HUES64 (cell line): ENCODE results near the gene ACOX3.
"Not testable (repeated sequence)": the region's sequence is repeated elsewhere in the genome, so short reads cannot be mapped to it uniquely, and the experiment has no call there.

ENCODE experiments used
- H3K27ac ChIP-seq: 2 replicates; pipeline ENCODE4 v1.7.0; 2013; ENCODE audit warnings: low read depth, low read length, inconsistent platforms
- H3K27me3 ChIP-seq: 2 replicates; pipeline ENCODE4 v1.6.1; 2013; ENCODE audit warnings: mild to moderate bottlenecking, low read length; ENCODE audit not compliant: insufficient read depth
- H3K36me3 ChIP-seq: 2 replicates; pipeline ENCODE4 v1.6.1; 2013; ENCODE audit warnings: mild to moderate bottlenecking, low read length; ENCODE audit not compliant: insufficient read depth
- H3K4me1 ChIP-seq: 2 replicates; pipeline ENCODE4 v1.6.1; 2013; ENCODE audit warnings: mild to moderate bottlenecking, low read length, moderate library complexity; ENCODE audit not compliant: insufficient read depth
- H3K4me3 ChIP-seq: 2 replicates; pipeline ENCODE4 v1.5.1; 2013; ENCODE audit warnings: mild to moderate bottlenecking, low read length, moderate library complexity
- H3K9ac ChIP-seq: 2 replicates; pipeline ENCODE4 v1.6.1; 2013; ENCODE audit warnings: mild to moderate bottlenecking, low read depth, low read length
- H3K9me3 ChIP-seq: 2 replicates; pipeline ENCODE4 v1.6.1; 2013; ENCODE audit warnings: low read depth, low read length; ENCODE audit not compliant: insufficient read depth
- WGBS: fragments of 150-250, 120-280 bp; methylation state at CpG from one replicate; pipeline ENCODE4 v1.1.7; 2013; ENCODE audit warnings: missing lambda C conversion rate; 5-methylcytosine and 5-hydroxymethylcytosine counted together

ACOX3 gene

DNA sequence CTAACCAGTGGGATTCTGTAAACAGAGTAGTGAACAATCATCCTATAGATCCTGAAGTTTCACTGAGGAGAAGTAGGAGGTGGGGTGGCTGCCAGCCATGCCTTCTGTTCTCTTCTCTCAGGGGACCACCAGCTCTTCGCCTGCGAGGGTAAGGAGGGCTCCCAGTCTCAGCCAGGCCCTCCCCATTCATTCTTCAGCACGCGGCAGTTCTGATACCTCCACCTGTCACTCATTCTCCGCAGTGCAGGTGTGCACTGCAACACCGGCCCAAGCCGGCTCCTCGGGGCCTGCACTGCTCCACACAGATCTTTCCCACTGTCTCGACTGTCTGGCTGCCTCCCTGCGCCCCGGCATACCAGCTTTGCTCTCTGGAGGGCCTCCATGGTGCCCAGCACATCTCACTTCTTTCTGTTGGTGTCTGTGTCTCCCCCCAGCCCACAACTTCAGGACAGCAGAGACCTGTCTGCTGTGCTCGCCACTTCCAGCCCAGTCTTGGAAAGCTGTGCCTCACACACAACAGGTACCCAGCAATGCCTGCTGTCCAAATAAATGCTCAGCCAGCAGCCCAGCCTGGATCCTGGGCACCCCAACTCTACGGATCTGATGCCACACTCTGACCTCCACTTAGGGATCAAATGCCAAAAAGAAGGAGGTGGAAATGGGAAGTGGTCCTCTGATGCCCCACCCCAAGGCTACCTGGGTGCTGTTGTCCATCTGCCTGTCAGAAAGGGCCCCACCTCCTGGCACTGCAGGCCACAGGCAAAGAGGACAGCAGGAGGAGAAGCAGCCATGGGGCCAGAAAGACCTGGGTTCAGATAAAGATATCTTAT is 29.0 kb downstream of the ACOX3 start:
- WGBS, result 92% methylated on average over 13 of the region's 13 CpGs
- no peak overlapping the region for H3K27ac ChIP-seq

DNA sequence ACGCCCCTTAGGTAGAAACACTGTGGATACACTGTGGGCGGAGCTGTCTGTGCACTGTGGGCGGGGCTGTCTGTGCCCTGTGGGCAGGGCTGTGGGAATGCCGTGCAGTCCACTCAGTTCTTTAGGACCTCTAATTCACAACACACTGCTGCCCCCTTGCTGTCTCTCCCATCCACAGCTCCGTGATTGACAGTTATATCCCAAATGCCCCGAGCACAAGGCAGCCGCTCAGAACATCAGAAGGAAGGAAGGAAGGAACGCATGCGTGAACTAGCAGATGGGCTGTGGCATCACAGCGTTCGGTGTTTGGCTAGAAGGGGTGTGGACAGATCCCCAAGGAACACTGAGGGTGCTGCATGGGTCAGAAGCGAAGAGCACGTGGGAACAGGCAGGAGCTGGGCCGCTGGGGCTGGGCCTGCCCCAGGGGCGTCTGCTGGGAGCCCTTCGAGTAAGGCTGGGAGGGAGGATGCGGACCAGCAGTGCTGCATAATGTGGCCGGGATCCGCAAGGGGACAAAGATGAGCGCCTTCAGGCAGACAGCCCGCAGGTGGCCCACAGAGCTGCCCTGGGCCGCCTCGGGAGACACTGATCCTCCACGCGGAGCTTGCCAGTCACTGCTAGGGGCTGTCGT is 29.8 kb downstream of the ACOX3 start:
- WGBS, result 58% methylated on average over 26 of the region's 26 CpGs
- no peaks in the 10 kb centered on the region for H3K9me3 ChIP-seq
- H3K9ac ChIP-seq, result no peak overlapping the region
- peaks cover 11% of the 10 kb centered on the region; the same call in 1 of the 2 replicates for H3K36me3 ChIP-seq
- no peaks in the 10 kb centered on the region for H3K27me3 ChIP-seq
- no peak overlapping the region for H3K4me3 ChIP-seq
- H3K27ac ChIP-seq, result no peak overlapping the region
- H3K4me1 ChIP-seq, result peaks cover 5% of the 10 kb centered on the region

More for the DNA sequence above, 29.0 kb downstream of the ACOX3 start:
- H3K4me3 ChIP-seq, result no peak overlapping the region
- H3K9me3 ChIP-seq, result no peaks in the 10 kb centered on the region
- peaks cover 5% of the 10 kb centered on the region for H3K4me1 ChIP-seq
- H3K27me3 ChIP-seq, result no peaks in the 10 kb centered on the region
- H3K9ac ChIP-seq, result no peak overlapping the region
- peaks cover 11% of the 10 kb centered on the region; the same call in 1 of the 2 replicates for H3K36me3 ChIP-seq

DNA sequence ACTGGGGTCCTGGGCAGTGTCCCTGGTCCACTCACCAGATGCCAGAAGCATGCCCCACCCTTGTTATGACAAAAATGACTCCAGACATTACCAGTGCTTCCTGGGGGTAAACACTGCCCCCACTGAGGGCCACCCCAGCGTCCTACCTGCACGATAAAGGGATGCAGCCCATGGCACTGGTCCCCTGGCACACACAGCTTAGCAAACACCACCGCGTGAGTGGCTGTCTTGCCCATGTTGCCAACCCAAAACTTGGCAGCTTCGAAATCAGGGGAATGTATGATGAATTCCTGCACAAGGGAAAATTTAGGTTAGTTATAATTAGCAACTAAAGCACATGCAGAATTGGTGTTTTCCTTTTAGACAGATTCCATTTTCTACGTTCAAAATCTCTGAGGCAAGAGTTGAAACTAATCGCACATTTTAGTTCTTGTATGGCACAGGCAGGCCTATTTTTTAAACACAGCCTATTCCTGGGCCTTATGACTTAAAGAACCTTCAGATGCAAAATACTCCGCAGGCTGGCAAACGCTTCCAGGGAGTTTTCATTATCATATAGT is 30.4 kb downstream of the ACOX3 start:
- WGBS, result 87% methylated on average over 9 of the region's 9 CpGs
- H3K4me1 ChIP-seq, result peaks cover 5% of the 10 kb centered on the region
- no peak overlapping the region for H3K27ac ChIP-seq
- H3K27me3 ChIP-seq, result no peaks in the 10 kb centered on the region
- peaks cover 12% of the 10 kb centered on the region; the same call in 1 of the 2 replicates for H3K36me3 ChIP-seq
- H3K9me3 ChIP-seq, result no peaks in the 10 kb centered on the region
- no peak overlapping the region for H3K4me3 ChIP-seq
- H3K9ac ChIP-seq, result no peak overlapping the region

DNA sequence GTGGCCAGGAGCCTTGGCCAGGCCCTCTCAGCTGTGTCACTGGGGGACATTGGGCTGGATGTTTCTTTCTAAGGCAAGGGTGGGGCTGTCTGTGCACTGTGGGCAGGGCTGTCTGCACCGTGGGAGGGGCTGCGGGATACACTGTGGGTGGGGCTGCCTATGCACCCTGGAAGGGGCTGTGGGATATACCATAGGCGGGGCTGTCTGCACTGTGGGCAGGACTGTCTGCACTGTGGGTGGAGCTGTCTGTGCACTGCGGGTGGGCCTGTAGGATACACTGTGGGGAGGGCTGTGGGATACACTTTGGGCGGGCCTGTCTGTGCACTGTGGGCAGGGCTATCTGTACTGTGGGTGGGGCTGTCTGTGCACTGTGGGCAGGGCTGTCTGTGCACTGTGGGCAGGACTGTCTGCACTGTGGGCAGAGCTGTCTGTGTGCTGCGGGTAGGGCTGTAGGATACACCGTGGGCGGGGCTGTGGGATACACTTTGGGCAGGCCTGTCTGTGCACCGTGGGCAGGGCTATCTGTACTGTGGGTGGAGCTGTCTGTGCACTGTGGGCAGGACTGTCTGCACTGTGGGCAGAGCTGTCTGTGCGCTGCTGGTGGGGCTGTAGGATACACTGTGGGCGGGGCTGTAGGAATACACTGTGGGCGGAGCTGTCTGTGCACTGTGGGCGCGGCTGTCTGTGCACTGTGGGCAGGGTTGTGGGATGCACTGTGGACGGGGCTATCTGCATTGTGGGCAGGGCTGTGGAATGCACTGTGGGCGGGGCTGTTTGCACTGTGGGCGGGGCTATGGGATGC is 31.1 kb downstream of the ACOX3 start:
- Histone ChIP-seq H3K27me3 (no peaks in the 10 kb centered on the region), H3K4me1 (peaks cover 5% of the 10 kb centered on the region), H3K36me3 (peaks cover 5% of the 10 kb centered on the region; the same call in 1 of the 2 replicates), H3K9ac (no peak overlapping the region), H3K27ac (no peak overlapping the region), H3K9me3 (no peaks in the 10 kb centered on the region), H3K4me3 (no peak overlapping the region)
- WGBS, result 92% methylated on average over 17 of the region's 17 CpGs

DNA sequence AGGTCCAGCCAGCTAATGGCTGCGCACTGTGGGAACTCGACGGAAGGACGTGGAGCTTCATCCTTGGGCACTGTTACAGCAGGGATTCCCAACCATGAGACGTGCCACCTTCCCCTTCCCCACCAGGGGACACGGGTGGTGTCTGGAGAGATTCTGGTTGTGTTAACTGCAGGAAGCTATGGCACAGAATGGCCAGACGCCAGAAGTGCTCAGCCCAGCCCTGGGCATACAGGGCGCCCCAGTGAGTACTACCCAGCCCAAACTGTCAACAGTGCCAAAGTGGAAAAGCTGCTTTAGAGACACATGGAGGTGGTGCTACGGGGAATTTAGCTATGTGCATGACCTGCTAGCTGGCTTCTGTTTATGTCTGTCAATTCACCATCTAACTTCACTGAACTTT is 32.8 kb downstream of the ACOX3 start:
- no peaks in the 10 kb centered on the region for H3K27me3 ChIP-seq

DNA sequence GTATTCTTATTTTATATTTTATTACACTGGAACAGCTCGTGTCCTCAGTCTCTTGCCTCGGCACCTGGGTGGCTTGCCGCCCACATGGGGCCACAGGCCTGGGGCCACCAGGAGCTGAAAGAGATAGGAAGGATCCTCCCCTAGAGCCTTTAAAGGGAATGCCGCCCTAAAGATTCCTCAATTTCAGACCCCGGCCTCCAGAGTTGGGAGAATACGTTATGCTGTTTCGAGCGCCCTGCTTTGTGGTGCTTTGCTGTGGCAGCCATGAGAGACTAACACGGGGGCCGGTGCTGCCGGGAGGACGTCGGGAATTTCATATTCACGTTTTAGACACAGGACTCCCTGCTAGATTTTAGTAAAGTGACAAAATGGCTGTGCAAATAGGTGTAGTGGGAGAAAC is 33.2 kb downstream of the ACOX3 start:
- WGBS, result 96% methylated on average over 14 of the region's 14 CpGs

More for the DNA sequence above, 32.8 kb downstream of the ACOX3 start:
- Histone ChIP-seq H3K27ac (no peak overlapping the region), H3K36me3 (peaks cover 5% of the 10 kb centered on the region; the same call in 1 of the 2 replicates), H3K4me1 (peaks cover 5% of the 10 kb centered on the region), H3K9ac (no peak overlapping the region), H3K4me3 (no peak overlapping the region), H3K9me3 (no peaks in the 10 kb centered on the region)
- WGBS, result 94% methylated on average over 9 of the region's 9 CpGs

DNA sequence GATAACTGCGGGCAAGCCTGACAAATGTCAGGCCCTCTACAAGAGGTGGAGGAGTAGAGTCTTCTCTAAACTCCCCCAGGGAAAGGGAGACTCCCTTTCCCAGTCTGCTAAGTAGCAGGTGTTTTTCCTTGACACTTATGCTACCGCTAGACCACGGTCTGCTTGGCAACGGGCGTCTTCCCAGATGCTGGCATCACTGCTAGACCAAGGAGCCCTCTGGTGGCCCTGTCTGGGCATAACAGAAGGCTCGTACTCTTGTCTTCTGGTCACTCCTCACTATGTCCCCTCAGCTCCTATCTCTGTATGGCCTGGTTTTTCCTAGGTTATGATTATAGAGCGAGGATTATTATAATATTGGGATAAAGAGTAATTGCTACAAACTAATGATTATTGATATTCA is 33.6 kb downstream of the ACOX3 start:
- H3K27ac ChIP-seq, H3K27me3 ChIP-seq, H3K4me1 ChIP-seq, H3K36me3 ChIP-seq, H3K9me3 ChIP-seq, H3K4me3 ChIP-seq, H3K9ac ChIP-seq: not testable (repeated sequence)
- WGBS, result 78% methylated on average over 6 of the region's 7 CpGs

More for the DNA sequence above, 33.2 kb downstream of the ACOX3 start:
- peaks cover 5% of the 10 kb centered on the region; the same call in 1 of the 2 replicates for H3K36me3 ChIP-seq
- no peak overlapping the region for H3K27ac ChIP-seq
- H3K4me3 ChIP-seq, result no peak overlapping the region
- no peaks in the 10 kb centered on the region for H3K27me3 ChIP-seq
- peaks cover 5% of the 10 kb centered on the region for H3K4me1 ChIP-seq
- no peaks in the 10 kb centered on the region for H3K9me3 ChIP-seq
- no peak overlapping the region for H3K9ac ChIP-seq

DNA sequence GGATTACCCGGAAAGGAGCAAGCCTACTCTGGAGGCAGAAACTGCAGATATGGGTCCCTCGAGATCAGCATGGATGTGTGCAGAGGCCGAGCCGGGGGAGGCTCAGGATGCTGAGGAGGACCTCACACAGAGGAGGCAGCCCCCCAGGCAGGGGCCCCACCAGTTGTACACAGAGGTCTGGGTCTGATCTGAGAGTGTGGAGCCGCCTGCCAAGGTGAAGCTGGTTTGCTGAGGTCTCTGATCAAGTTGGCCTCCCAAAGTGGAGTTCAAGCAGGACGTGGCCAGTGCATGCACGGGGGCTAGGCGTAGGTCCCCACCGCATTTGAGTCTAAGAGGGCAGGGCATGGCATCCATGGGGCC is 35.0 kb downstream of the ACOX3 start:
- Histone ChIP-seq H3K4me3 (no peak overlapping the region), H3K9me3 (no peaks in the 10 kb centered on the region), H3K27ac (no peak overlapping the region), H3K36me3 (peaks cover 5% of the 10 kb centered on the region; the same call in 1 of the 2 replicates), H3K9ac (no peak overlapping the region), H3K4me1 (peaks cover 5% of the 10 kb centered on the region), H3K27me3 (no peaks in the 10 kb centered on the region)
- WGBS, result 96% methylated on average over 9 of the region's 9 CpGs

DNA sequence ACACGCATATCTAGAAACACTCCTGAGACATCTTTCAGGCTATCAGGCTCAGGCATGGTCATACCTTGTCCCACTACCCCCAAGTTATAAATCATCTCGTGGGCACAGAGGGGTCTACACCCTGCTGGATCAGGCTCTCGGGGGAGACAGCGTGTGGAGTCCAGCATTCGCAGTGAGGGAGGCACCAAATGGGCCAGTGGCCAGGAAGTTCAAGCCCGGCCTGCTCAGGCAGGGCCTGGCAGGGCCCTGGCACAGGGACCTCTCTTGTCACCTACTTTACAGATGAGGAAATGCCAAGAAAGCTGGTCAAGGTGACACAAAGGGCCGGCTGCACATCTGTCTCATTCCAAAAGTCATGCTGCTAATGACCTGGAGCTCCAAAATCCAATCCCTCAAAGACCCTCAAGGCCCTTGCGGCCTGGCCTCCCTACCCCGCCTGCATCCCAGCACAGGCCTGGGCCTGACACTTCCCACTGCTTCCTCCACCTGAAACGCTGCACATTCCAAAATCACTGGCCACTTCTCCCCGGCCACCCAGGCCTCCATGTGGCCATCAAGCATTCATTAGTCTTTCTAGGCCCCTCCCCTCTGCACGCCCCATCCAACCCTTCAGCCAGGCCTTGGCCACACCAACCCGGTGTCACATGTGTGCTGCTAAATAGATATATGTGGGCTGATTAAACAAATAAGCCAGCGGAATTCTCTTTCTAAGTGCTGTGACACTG is 35.6 kb downstream of the ACOX3 start:
- Histone ChIP-seq H3K4me3 (no peak overlapping the region), H3K9me3 (no peaks in the 10 kb centered on the region), H3K9ac (no peak overlapping the region), H3K4me1 (peaks cover under 1% of the 10 kb centered on the region; the same call in 1 of the 2 replicates), H3K27ac (no peak overlapping the region), H3K36me3 (peaks cover 5% of the 10 kb centered on the region; the same call in 1 of the 2 replicates), H3K27me3 (no peaks in the 10 kb centered on the region)
- WGBS, result 92% methylated on average over 14 of the region's 14 CpGs

DNA sequence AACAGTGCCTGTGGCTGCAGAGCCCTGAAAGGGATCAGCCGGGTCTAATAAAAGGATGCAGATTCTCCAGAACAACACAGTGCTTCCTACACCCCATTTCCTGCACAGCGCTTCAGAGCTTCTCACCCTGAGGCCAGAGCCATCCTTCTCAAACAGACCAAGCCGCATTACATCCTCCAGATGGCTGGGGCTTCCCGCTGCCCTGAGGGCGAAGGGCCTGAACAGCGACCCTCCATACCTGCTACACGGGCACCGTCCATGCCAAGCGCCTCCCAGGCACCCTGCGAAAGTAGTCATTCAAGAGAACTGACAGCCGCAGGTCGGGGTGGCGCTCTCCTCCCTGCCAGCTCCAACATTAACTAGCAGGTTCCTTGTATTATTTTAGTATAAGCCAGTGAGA is 36.5 kb downstream of the ACOX3 start:
- H3K4me1 ChIP-seq, result no peaks in the 10 kb centered on the region
- H3K27ac ChIP-seq, result no peak overlapping the region
- peaks cover 5% of the 10 kb centered on the region; the same call in 1 of the 2 replicates for H3K36me3 ChIP-seq
- no peaks in the 10 kb centered on the region for H3K9me3 ChIP-seq
- WGBS, result 91% methylated on average over 13 of the region's 13 CpGs
- H3K9ac ChIP-seq, result no peak overlapping the region
- H3K27me3 ChIP-seq, result no peaks in the 10 kb centered on the region
- no peak overlapping the region for H3K4me3 ChIP-seq
